Pancreas (tissue), 10 donors: ENCODE measurements around the gene KCNT2. TPM values are rescaled to one million over a fixed set of nuclear protein-coding genes. Genes with fewer than 3 reads are reported as not detected.

Experiments used
- ATAC-seq, 4 donors: fragments of 200-7000 bp; cut with Tn5 transposase; one replicate each; pipeline versions ENCODE4 v1.8.0 to v1.9.1; 2020; ENCODE audit warnings: mild to moderate bottlenecking in 4 of 4, moderate library complexity in 4 of 4
- DNase-seq, 6 donors: peaks; one replicate each; pipeline ENCODE4 v3.0.0-alpha.2; 2020
- FAIRE-seq: peaks from 2 replicates; lab custom pipeline; 2012; peaks lifted over from hg19 to GRCh38; lab: Jason Lieb, UNC
- H3K27ac ChIP-seq, 4 donors: fragments of 200-600 bp; sonication (generic); 1 replicate in 3 of 4; 2 replicates in 1 of 4; pipeline versions ENCODE4 v1.5.0 to v1.8.0; 2020
- H3K27me3 ChIP-seq, 4 donors: fragments of 200-600 bp; one replicate each; pipeline ENCODE4 v1.8.0; 2021
- H3K36me3 ChIP-seq, 3 donors: fragments of 200-600 bp; sonication (generic) in 1 of 3; one replicate each; pipeline versions ENCODE4 v1.5.0 to v1.8.0; 2020 to 2021
- H3K4me1 ChIP-seq, 3 donors: fragments of 200-600 bp; one replicate each; pipeline ENCODE4 v1.8.0; 2021
- H3K4me3 ChIP-seq, 4 donors: fragments of 200-600 bp; sonication (generic) in 2 of 4; one replicate each; pipeline versions ENCODE4 v1.5.0 to v1.8.0; 2020 to 2021
- H3K9me3 ChIP-seq, 4 donors: fragments of 200-600 bp; one replicate each; pipeline ENCODE4 v1.8.0; 2021
- WGBS, 2 donors: extraction: QIAGEN DNeasy Blood & Tissue Kit; methylation state at CpG; one replicate each; pipeline ENCODE4 v1.1.7; 2013; 5-methylcytosine and 5-hydroxymethylcytosine counted together
- intact Hi-C, 3 donors: fragments of 100-400 bp; cut with DNase I; formaldehyde crosslinking; loops; one replicate each; pipeline versions ENCODE4 v1.11.1 to v1.14.2; 2022
- polyA plus RNA-seq, 2 donors: library from polyadenylated mRNA; stranded (reverse); fragments of 200-250 nt; gene quantifications; one replicate each; pipeline ENCODE4 v1.2.3, GENCODE V29; 2013
- total RNA-seq, 6 donors: library from RNA; stranded (reverse); fragmentation: NEBNext Ultra II Directional in 4 of 6; extraction: Animal tissue kit (Norgen Biotek cat#: 25700) in 4 of 6; gene quantifications; one replicate each; pipeline versions ENCODE4 v1.2.1 to v1.2.4, GENCODE V29; 2021 to 2023
- TF ChIP-seq, protein P1 (sequence below), 4 donors: fragments of 200-600 bp; sonication (generic) in 3 of 4; IDR thresholded peaks; one replicate each; pipeline versions ENCODE4 v1.5.0 to v1.8.0; 2021; ENCODE audit warnings: antibody characterized with exemption in 4 of 4
- donor health status: healthy with polysubstance abuse.
- donor health status: DM: no; HTN: no; CAD: no; lungs with moderate emphysema.
- donor health status: DM: no; HTN: no; CAD: no.
- donor health status: control.
- donor health status: control.
- donor health status: Bipolar disorder and iron deficiency.
- donor health status: DM: yes; HTN: yes; CAD: no.
- donor health status: DM: no; HTN: no; CAD: no.
- donor health status: DM: no; HTN: no; CAD: no.
- donor health status: DM: yes; HTN: yes; CAD: no.

The KCNT2 gene
- total and polyA plus RNA-seq, 8 donors: 0.19 to 0.67 (median 0.42) TPM

DNA sequence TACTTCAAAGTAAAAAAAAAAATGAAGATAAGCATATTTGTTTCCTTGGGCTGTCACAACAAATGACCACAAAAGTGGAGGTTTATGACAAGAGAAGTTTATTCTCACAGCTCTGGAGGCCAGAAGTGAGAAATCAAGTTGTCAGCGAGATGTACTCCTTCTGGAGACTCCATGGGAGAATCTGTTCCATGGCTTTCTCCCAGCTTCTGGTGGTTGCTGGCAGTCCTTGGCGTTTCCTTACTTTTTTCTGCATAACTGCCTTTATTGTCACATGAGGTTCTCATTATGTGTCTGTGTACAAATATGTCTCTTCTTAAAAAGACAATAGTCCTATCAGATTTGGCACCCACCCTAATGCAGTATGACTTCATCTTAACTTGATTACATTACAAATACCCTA, 398.3 kb downstream of the KCNT2 start:
- no peak overlapping the region for H3K4me3 ChIP-seq
- H3K4me1 ChIP-seq: no peaks in the 10 kb centered on the region
- WGBS, 2 donors: 40 to 65% methylated on average over 2 of the region's 2 CpGs
- DNase-seq: no peak
- TF ChIP-seq, protein P1, sequence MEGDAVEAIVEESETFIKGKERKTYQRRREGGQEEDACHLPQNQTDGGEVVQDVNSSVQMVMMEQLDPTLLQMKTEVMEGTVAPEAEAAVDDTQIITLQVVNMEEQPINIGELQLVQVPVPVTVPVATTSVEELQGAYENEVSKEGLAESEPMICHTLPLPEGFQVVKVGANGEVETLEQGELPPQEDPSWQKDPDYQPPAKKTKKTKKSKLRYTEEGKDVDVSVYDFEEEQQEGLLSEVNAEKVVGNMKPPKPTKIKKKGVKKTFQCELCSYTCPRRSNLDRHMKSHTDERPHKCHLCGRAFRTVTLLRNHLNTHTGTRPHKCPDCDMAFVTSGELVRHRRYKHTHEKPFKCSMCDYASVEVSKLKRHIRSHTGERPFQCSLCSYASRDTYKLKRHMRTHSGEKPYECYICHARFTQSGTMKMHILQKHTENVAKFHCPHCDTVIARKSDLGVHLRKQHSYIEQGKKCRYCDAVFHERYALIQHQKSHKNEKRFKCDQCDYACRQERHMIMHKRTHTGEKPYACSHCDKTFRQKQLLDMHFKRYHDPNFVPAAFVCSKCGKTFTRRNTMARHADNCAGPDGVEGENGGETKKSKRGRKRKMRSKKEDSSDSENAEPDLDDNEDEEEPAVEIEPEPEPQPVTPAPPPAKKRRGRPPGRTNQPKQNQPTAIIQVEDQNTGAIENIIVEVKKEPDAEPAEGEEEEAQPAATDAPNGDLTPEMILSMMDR (IDR thresholded peaks at IDR 0.05): no peak
- H3K36me3 ChIP-seq: no peaks in the 10 kb centered on the region
- H3K27me3 ChIP-seq: no peaks in the 10 kb centered on the region
- no peak overlapping the region for H3K27ac ChIP-seq
- no peak for ATAC-seq
- no peak for FAIRE-seq
- intact Hi-C loops: no loop called here
- no peaks in the 10 kb centered on the region for H3K9me3 ChIP-seq

DNA sequence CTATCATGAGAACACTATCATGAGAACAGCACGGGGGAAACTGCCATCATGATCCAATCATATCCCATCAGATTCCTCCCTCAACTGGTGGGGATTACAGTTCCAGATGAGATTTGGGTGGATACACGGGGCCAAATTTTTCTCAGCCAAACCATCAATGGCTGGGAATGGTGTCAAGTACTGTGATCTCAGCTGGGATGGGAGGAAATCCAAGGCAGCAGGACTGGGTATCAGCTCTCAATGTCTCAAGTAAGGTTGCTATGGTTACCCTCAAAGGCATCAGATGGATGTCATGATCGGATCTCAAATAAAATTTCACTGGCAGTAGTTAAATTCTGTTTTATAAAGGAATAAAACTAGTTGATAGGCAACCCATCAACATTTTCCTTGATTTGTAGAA, 399.0 kb downstream of the KCNT2 start:
- intact Hi-C loops: no loop called here
- no peak overlapping the region for H3K4me3 ChIP-seq
- H3K9me3 ChIP-seq: no peaks in the 10 kb centered on the region
- no peak for FAIRE-seq
- WGBS, 2 donors: 56 to 71% methylated on average over 3 of the region's 3 CpGs
- no peaks in the 10 kb centered on the region for H3K27me3 ChIP-seq
- no peaks in the 10 kb centered on the region for H3K36me3 ChIP-seq
- H3K4me1 ChIP-seq: no peaks in the 10 kb centered on the region
- TF ChIP-seq, protein P1 (IDR thresholded peaks at IDR 0.05): no peak
- no peak for DNase-seq
- no peak for ATAC-seq
- H3K27ac ChIP-seq: no peak overlapping the region

DNA sequence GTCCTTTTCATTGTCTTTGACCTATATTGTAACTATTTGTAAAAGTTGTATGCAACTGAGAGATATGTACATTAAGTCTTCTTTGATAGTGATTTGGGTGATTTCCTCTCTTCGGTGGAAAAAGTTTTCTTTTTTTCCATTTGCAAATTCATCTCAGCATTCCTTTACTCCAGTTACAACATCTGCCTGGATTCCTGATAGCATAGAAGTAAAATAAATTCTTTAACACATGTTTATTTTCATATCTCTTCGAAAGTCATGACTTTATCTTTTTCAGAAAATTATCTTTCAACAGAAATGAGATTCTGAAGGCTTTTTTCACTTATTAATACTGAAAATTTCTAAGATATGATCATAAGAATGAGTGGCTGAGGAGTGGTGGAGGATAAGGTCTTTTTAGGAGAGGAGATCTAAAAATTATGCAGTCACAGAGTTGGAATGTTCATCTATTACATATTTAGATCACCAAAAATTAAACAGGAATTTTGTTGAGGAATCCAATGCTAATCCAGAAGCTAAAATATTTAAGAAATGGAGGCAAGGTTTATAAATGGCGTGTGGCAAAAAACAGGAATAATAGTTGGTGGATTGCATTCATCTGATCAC, 400.5 kb downstream of the KCNT2 start:
- intact Hi-C loops: no loop called here
- H3K4me3 ChIP-seq: no peak overlapping the region
- no peak for ATAC-seq
- WGBS, 2 donors: 48 to 61% methylated on average over 3 of the region's 3 CpGs
- TF ChIP-seq, protein P1 (IDR thresholded peaks at IDR 0.05): no peak
- no peak for FAIRE-seq
- H3K4me1 ChIP-seq: no peaks in the 10 kb centered on the region
- no peaks in the 10 kb centered on the region for H3K27me3 ChIP-seq
- no peak overlapping the region for H3K27ac ChIP-seq
- no peak for DNase-seq
- no peaks in the 10 kb centered on the region for H3K36me3 ChIP-seq
- no peaks in the 10 kb centered on the region for H3K9me3 ChIP-seq

DNA sequence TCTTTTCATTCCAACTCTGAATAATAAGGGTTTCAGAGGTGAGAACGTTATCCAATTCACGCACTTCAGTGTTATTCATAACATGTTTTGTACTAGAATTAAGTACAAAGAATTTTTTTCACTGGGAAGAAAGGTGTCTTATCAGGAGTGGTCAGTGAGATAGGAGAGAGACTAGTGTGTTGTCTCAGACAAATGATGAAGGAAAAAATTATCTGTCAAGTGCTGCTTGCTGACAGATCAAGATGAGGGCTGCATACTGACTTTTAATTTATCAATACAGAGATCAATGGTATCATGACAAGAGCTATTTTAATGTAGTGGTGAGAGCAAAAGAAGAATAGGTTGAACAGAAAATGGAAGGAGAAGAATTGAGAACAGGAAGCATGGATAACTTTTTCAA, 402.4 kb downstream of the KCNT2 start:
- no peaks in the 10 kb centered on the region for H3K36me3 ChIP-seq
- intact Hi-C loops: no loop called here
- TF ChIP-seq, protein P1 (IDR thresholded peaks at IDR 0.05): no peak
- no peak for FAIRE-seq
- DNase-seq: no peak
- no peak for ATAC-seq
- no peaks in the 10 kb centered on the region for H3K27me3 ChIP-seq
- H3K27ac ChIP-seq: no peak overlapping the region
- H3K4me3 ChIP-seq: no peak overlapping the region
- no peaks in the 10 kb centered on the region for H3K9me3 ChIP-seq
- WGBS, 2 donors: 16 to 22% methylated on average over 2 of the region's 2 CpGs
- no peaks in the 10 kb centered on the region for H3K4me1 ChIP-seq

DNA sequence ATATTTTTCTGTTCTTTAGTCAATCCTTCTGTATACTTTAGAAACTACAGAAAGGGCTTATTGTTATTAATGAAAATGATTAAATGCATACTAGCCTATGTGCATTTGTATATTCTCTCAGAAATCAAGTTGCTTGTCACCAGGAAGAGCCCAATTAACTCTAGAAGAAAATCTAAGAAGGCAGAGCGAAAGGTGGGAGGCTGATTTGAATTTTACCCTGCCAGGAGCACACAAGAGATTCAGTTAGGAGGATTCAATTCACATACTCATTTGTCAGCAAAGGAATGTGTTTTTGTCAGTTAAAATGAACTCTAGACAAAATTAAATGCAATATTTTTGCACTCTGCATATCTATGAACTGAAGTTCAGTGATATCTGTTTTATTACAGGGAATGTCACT, 411.8 kb downstream of the KCNT2 start:
- intact Hi-C loops: no loop called here
- Histone ChIP-seq H3K36me3 (no peaks in the 10 kb centered on the region), H3K27me3 (no peaks in the 10 kb centered on the region), H3K4me1 (no peaks in the 10 kb centered on the region), H3K9me3 (no peaks in the 10 kb centered on the region), H3K27ac (no peak overlapping the region), H3K4me3 (no peak overlapping the region)
- FAIRE-seq: no peak
- WGBS, 2 donors: 59 to 61% methylated on average over 1 of the region's 1 CpG
- ATAC-seq: no peak
- DNase-seq: no peak
- TF ChIP-seq, protein P1 (IDR thresholded peaks at IDR 0.05): no peak
